Panc1 (cell line): ENCODE data around the gene ABHD13. TPM values are rescaled to one million over a fixed set of nuclear protein-coding genes. Genes with fewer than 3 reads are reported as not detected.

ENCODE experiments used
- ATAC-seq: fragments of 200-7000 bp; cut with Tn5 transposase; 2 replicates; pipeline ENCODE4 v1.9.1; 2020; ENCODE audit warnings: mild to moderate bottlenecking, moderate library complexity
- BruUV-seq: library from RNA; stranded (reverse); fragments of 400-500 nt; replicated peaks from 2 replicates; lab custom pipeline; 2021; lab: Mats Ljungman, UMichigan
- CTCF ChIA-PET: fragments of 300-600 bp; sonication (Branson Sonifier 250); formaldehyde crosslinking; loops from one replicate; lab custom pipeline; 2022; ENCODE audit warnings: antibody characterized with exemption; lab: Charles Lee
- POLR2A ChIA-PET: fragments of 300-600 bp; sonication (Branson Sonifier 250); formaldehyde crosslinking; loops from one replicate; lab custom pipeline; 2022; ENCODE audit warnings: antibody characterized with exemption; lab: Charles Lee
- DNase-seq: peaks from one replicate; pipeline ENCODE4 v3.0.0-alpha.2; 2010; ENCODE audit warnings: low read depth, low spot score
- H3K27ac ChIP-seq: 2 replicates; pipeline ENCODE4 v1.5.1; 2011; ENCODE audit warnings: mild to moderate bottlenecking, low read length, inconsistent platforms
- H3K27me3 ChIP-seq: fragments of 200-500 bp; sonication (Bioruptor generic); 2 replicates; pipeline ENCODE4 v1.6.0; 2014; ENCODE audit warnings: low read length, inconsistent platforms; ENCODE audit not compliant: control insufficient read depth, insufficient read depth
- H3K36me3 ChIP-seq: fragments of 200-500 bp; sonication (Bioruptor generic); 2 replicates; pipeline ENCODE4 v1.5.1; 2014; ENCODE audit warnings: inconsistent platforms, mild to moderate bottlenecking, low read length, moderate library complexity; ENCODE audit not compliant: control insufficient read depth, insufficient read depth
- H3K4me1 ChIP-seq: 2 replicates; pipeline ENCODE4 v1.5.1; 2011; ENCODE audit warnings: inconsistent platforms, mild to moderate bottlenecking, low read length, moderate library complexity; ENCODE audit not compliant: control insufficient read depth, insufficient read depth
- H3K4me3 ChIP-seq, 2 experiments: 2 replicates each; pipeline ENCODE4 v1.5.1; 2011 to 2012; ENCODE audit warnings: low read depth in 2 of 2, low read length in 2 of 2, mild to moderate bottlenecking in 2 of 2, inconsistent platforms in 1 of 2, moderate library complexity in 1 of 2
- H3K9me3 ChIP-seq: fragments of 200-500 bp; sonication (Bioruptor generic); 2 replicates; pipeline ENCODE4 v1.5.1; 2014; ENCODE audit warnings: low read depth, mild to moderate bottlenecking, inconsistent platforms, low read length, moderate library complexity; ENCODE audit not compliant: control insufficient read depth, insufficient read depth
- CTCF ChIP-seq: fragments of 450-650 bp; IDR thresholded peaks from 2 replicates; pipeline ENCODE4 v1.5.1; 2017; ENCODE audit warnings: mild to moderate bottlenecking
- POLR2AphosphoS5 ChIP-seq: IDR thresholded peaks from 2 replicates; pipeline ENCODE4 v1.6.1; 2012; ENCODE audit warnings: mild to moderate bottlenecking, low read depth, low read length, moderate library complexity
- REST ChIP-seq, 2 experiments: IDR thresholded peaks; 2 replicates each; pipeline ENCODE4 v1.6.1; 2011 to 2012; ENCODE audit warnings: low read depth in 2 of 2, control low read depth in 1 of 2, low read length in 1 of 2, mild to moderate bottlenecking in 1 of 2, moderate library complexity in 1 of 2; ENCODE audit not compliant: insufficient read depth in 1 of 2
- SIN3A ChIP-seq: IDR thresholded peaks from 2 replicates; pipeline ENCODE4 v1.6.1; 2012; ENCODE audit warnings: low read depth, mild to moderate bottlenecking, low read length, moderate library complexity, borderline replicate concordance; ENCODE audit not compliant: insufficient read depth
- TCF7L2 ChIP-seq: IDR thresholded peaks from 2 replicates; pipeline ENCODE4 v1.6.1; 2011; ENCODE audit warnings: mild to moderate bottlenecking, low read depth, low read length, inconsistent platforms
- in situ Hi-C: cut with HindIII; loops from 2 replicates; pipeline ENCODE4 v1.10.0; 2016; ENCODE audit warnings: low sequenced_read_pairs, low pct_unique_long_range_greater_than_20kb
- intact Hi-C: fragments of 100-400 bp; cut with micrococcal nuclease; formaldehyde crosslinking; loops from one replicate; pipeline ENCODE4 v1.10.0; 2022; ENCODE audit not compliant: unreplicated experiment
- total RNA-seq: library from RNA; stranded (reverse); gene quantifications from one replicate; pipeline ENCODE4 v1.2.1, GENCODE V29; 2021; ENCODE audit not compliant: unreplicated experiment

ABHD13 gene
- total RNA-seq, 1 experiment from 2014 or later, result 4.7 TPM

- ChIA-PET POLR2A (no interaction called here), CTCF (no interaction called here)
- no TSS peak for BruUV-seq
- in situ Hi-C loops (no loop called here), intact Hi-C loops (loop anchor here (5.0 kb wide), 1 partner anchor 670 kb away; no protein-coding TSS in a partner anchor)
- no peaks in the 10 kb centered on the region for H3K27me3 ChIP-seq
- no peaks in the 10 kb centered on the region for H3K9me3 ChIP-seq
- no peaks in the 10 kb centered on the region for H3K4me1 ChIP-seq
- peak; percentile 53; the same call in 1 of the 2 replicates for TF ChIP-seq CTCF
- TF ChIP-seq TCF7L2, result no peak
- H3K36me3 ChIP-seq, result no peaks in the 10 kb centered on the region; the same call in 1 of the 2 replicates
- DNase-seq (no peak), ATAC-seq (no peak)
- H3K4me3 ChIP-seq, result no peak overlapping the region
- no peak overlapping the region for H3K27ac ChIP-seq
These were observed 9.6 kb downstream of the ABHD13 start for GRCh38 chr13:108227651-108228272.

GRCh38 chr13:108230377-108230776 is 12.2 kb downstream of the ABHD13 start:
- intact Hi-C loops (no loop called here), in situ Hi-C loops (no loop called here)
- DNase-seq (no peak), ATAC-seq (no peak)
- no peak for TF ChIP-seq POLR2AphosphoS5
- no peak for TF ChIP-seq TCF7L2
- no peak for TF ChIP-seq CTCF
- TF ChIP-seq SIN3A, result no peak
- TF ChIP-seq REST (IDR thresholded peaks at IDR 0.05; ENCODE audit: insufficient read depth in 1 of 2, low read depth in 2 of 2, low read length in 1 of 2), result no peak
- CTCF ChIA-PET, result no interaction called here
- H3K27ac ChIP-seq, result no peak overlapping the region
- H3K4me3 ChIP-seq, result no peak overlapping the region
- no TSS peak for BruUV-seq
- H3K9me3 ChIP-seq, result no peaks in the 10 kb centered on the region
- no peaks in the 10 kb centered on the region; the same call in 1 of the 2 replicates for H3K36me3 ChIP-seq
- H3K27me3 ChIP-seq, result no peaks in the 10 kb centered on the region
- H3K4me1 ChIP-seq, result no peaks in the 10 kb centered on the region
- POLR2A ChIA-PET, result no interaction called here
